ENCODE measurements around the gene NAP1L1. TPM values are rescaled to one million over a fixed set of nuclear protein-coding genes. Genes with fewer than 3 reads are reported as not detected.

Gene NAP1L1
- total RNA-seq, 4 donors from 2014 or later, result 175 to 544 (median 399) TPM

DNA sequence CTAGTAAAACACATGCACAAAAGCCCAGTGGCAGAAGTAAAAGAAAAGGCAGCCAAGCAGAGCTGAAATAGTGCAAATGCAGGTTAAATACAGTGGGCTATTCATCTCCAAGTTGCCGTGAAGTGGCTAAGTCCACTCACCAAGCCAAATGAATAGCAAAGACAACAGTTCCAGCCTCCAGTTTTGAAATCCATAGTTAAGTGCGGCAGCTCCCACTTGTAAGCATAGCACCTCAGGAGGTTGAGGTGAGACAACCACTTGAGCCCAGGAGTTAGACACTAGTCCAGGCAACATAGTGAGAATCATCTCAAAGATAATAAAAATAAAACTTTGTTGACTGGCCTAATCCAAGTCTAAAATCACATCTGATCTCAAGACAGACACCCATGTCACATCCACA, 43.1 kb downstream of the NAP1L1 start:
- TF ChIP-seq, protein P1, sequence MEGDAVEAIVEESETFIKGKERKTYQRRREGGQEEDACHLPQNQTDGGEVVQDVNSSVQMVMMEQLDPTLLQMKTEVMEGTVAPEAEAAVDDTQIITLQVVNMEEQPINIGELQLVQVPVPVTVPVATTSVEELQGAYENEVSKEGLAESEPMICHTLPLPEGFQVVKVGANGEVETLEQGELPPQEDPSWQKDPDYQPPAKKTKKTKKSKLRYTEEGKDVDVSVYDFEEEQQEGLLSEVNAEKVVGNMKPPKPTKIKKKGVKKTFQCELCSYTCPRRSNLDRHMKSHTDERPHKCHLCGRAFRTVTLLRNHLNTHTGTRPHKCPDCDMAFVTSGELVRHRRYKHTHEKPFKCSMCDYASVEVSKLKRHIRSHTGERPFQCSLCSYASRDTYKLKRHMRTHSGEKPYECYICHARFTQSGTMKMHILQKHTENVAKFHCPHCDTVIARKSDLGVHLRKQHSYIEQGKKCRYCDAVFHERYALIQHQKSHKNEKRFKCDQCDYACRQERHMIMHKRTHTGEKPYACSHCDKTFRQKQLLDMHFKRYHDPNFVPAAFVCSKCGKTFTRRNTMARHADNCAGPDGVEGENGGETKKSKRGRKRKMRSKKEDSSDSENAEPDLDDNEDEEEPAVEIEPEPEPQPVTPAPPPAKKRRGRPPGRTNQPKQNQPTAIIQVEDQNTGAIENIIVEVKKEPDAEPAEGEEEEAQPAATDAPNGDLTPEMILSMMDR (IDR thresholded peaks at IDR 0.05), result no peak
- TF ChIP-seq POLR2A (IDR thresholded peaks at IDR 0.05), result no peak
- H3K4me1 ChIP-seq, result no peaks in the 10 kb centered on the region
- no peaks in the 10 kb centered on the region for H3K27me3 ChIP-seq
- no peak overlapping the region for H3K27ac ChIP-seq
- H3K9me3 ChIP-seq, result no peaks in the 10 kb centered on the region
- no peak for DNase-seq
- H3K4me3 ChIP-seq, result no peak overlapping the region
- intact Hi-C loops (cut with DNase I; ENCODE audit: low total_unique reads), result no loop called here
- no peaks in the 10 kb centered on the region for H3K36me3 ChIP-seq

DNA sequence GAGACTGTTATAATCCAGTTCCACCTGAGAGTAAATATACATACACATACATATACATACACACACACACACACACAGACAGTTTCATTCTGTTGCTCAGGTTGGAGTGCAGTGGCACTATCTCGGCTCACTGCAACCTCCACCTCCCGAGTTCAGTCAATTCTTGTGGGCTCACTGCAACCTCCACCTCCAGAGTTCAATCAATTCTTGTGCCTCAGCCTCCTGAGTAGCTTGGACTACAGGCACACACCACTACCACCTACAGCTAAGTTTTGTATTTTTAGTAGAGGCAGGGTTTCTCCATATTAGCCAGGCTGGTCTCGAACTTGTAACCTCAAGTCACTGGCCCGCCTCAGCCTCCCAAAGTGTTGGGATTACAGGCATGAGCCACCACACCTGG, 44.0 kb downstream of the NAP1L1 start:
- H3K4me1 ChIP-seq, result no peaks in the 10 kb centered on the region

DNA sequence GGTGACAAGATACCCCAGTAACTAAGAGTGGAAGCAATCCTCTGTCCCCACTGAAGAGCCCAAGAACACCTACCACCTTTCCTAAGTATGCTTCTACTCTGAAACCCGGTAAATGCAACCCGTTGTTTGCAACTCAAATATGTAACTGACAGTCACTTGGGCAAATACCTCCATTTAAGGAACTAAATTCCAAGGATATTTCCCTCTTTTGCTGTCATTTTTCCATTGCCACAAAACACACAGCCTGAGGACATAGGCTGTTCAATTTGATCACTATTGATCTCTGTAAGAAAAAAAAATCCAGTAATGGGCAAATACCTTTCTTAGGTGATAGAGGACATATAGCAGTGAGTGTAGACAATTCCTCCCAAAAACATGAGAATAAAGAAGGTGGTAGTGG, 46.3 kb downstream of the NAP1L1 start:
- Histone ChIP-seq H3K4me1 (no peaks in the 10 kb centered on the region), H3K4me3 (no peak overlapping the region), H3K9me3 (no peaks in the 10 kb centered on the region), H3K36me3 (no peaks in the 10 kb centered on the region), H3K27ac (no peak overlapping the region), H3K27me3 (no peaks in the 10 kb centered on the region)
- TF ChIP-seq POLR2A (IDR thresholded peaks at IDR 0.05), result no peak
- TF ChIP-seq, protein P1 (IDR thresholded peaks at IDR 0.05), result no peak
- no peak for DNase-seq
- intact Hi-C loops (cut with DNase I; ENCODE audit: low total_unique reads), result no loop called here

More for the DNA sequence above, 44.0 kb downstream of the NAP1L1 start:
- Histone ChIP-seq H3K36me3 (no peaks in the 10 kb centered on the region), H3K27ac (no peak overlapping the region), H3K4me3 (no peak overlapping the region), H3K27me3 (no peaks in the 10 kb centered on the region), H3K9me3 (no peaks in the 10 kb centered on the region)
- no peak for DNase-seq
- intact Hi-C loops (cut with DNase I; ENCODE audit: low total_unique reads), result no loop called here
- TF ChIP-seq, protein P1 (IDR thresholded peaks at IDR 0.05), result no peak
- TF ChIP-seq POLR2A (IDR thresholded peaks at IDR 0.05), result no peak

DNA sequence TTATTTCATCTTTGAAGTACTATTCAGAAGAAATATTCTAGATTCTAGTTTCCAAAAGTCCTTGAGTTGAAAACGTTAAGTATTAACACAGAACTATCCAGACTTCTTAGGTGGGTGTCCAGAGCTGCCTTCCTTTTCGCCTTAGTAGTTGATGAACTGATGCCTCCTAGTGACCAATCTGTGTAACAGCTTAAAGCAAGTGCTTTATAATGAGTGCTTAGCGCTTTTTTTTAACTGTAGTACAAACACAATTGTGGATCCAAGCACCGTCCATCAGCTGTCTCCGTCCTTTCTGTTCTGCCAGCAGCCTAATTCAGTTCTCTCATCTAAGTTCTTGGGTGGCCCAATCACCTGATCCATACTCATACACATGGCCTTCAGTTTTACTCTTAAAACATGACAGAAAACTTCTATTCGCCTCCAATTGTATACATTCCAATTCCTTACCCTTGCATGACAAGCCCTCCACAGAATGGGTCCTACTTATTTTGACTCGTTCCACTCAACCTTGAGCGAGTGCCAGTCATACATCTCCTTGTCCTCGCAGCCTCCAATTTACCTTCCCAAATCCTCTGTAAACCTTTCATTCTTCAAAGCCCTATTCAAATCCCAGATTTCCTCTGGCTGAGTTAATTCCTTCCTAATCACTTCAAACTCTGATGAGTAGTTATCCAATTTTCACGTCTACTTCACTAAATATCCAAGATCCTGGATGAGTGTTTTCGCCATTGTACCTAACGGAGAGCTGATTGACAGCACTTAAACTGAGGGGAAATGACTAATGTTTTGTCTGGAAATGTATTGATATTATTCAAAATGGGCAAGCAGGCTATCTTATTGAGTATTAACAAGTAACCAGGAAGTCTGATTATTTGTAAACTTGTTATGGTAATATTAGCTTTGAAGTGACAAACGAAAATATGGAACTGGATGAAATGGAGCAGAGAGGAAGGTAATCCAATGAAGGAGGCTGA, 47.1 kb downstream of the NAP1L1 start:
- Histone ChIP-seq H3K36me3 (no peaks in the 10 kb centered on the region), H3K4me3 (no peak overlapping the region), H3K9me3 (no peaks in the 10 kb centered on the region), H3K4me1 (no peaks in the 10 kb centered on the region), H3K27me3 (no peaks in the 10 kb centered on the region), H3K27ac (no peak overlapping the region)
- peak in 1 of 2 donors; percentile 45 for DNase-seq
- TF ChIP-seq, protein P1 (IDR thresholded peaks at IDR 0.05), result peak; percentile 77 to 86 (median 82)
- no peak for TF ChIP-seq POLR2A (IDR thresholded peaks at IDR 0.05)
- intact Hi-C loops (cut with DNase I; ENCODE audit: low total_unique reads), result no loop called here

DNA sequence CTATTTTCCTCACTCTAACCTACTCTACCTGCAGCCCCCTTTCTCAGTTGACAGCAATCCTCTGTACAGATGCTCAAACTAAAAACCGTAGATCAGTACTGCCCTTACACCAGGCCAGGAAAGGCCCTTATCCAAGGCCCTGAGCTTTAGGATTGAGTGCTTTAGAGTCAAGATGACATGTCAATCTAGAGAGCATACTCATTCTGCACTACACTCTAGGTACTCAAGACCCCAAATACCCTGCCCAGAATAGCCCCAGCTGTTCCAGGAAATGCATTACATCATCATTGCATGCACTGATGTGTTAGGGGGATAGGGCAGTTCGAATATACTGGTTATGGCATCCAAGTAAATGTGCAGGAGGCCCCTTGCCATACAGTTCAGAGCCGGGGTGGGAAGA, 49.4 kb downstream of the NAP1L1 start:
- Histone ChIP-seq H3K4me1 (no peaks in the 10 kb centered on the region), H3K9me3 (no peaks in the 10 kb centered on the region), H3K4me3 (no peak overlapping the region), H3K27me3 (no peaks in the 10 kb centered on the region), H3K27ac (no peak overlapping the region), H3K36me3 (no peaks in the 10 kb centered on the region)
- intact Hi-C loops (cut with DNase I; ENCODE audit: low total_unique reads), result no loop called here
- DNase-seq, result no peak
- no peak for TF ChIP-seq POLR2A (IDR thresholded peaks at IDR 0.05)
- TF ChIP-seq, protein P1 (IDR thresholded peaks at IDR 0.05), result no peak

Measured in uterus (tissue), 4 donors.